RPMI7951 (cell line): ENCODE measurements around the gene SNTG2. TPM values are rescaled to one million over a fixed set of nuclear protein-coding genes. Genes with fewer than 3 reads are reported as not detected.

ENCODE experiments used
- DNase-seq: peaks from one replicate; pipeline ENCODE4 v3.0.0-alpha.2; 2012; ENCODE audit warnings: low read depth
- total RNA-seq: library from RNA; depleted of rRNA; stranded (reverse); fragments of >200 nt; shearing (Covaris generic); gene quantifications from 2 replicates; pipeline ENCODE4 v1.2.3, GENCODE V29; 2014

Gene SNTG2
- total RNA-seq, 1 experiment from 2014 or later = not detected

GRCh38 chr2:1310202-1310601 is 359.6 kb downstream of the SNTG2 start:
- DNase-seq = no peak

DNA sequence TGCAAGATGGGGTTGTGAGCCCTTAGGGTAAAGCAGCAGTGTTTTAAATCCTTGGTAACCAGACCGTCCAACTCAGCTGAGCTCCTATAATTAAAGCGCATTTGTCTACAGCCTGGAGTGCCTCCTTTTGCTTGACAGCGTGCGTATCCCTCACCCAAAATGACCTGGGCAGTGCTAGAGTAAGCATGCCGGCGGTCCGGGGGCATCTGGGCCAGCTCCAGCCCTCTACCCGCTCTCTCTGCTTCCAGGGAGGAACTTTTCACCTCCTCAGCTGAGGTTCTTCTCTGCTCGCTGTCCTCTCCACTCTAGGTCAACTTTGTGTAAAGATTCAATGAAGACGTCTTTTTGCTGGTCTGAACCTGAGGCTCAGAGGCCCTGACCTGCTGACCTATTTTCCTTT is 360.2 kb downstream of the SNTG2 start:
- DNase-seq = no peak

DNA sequence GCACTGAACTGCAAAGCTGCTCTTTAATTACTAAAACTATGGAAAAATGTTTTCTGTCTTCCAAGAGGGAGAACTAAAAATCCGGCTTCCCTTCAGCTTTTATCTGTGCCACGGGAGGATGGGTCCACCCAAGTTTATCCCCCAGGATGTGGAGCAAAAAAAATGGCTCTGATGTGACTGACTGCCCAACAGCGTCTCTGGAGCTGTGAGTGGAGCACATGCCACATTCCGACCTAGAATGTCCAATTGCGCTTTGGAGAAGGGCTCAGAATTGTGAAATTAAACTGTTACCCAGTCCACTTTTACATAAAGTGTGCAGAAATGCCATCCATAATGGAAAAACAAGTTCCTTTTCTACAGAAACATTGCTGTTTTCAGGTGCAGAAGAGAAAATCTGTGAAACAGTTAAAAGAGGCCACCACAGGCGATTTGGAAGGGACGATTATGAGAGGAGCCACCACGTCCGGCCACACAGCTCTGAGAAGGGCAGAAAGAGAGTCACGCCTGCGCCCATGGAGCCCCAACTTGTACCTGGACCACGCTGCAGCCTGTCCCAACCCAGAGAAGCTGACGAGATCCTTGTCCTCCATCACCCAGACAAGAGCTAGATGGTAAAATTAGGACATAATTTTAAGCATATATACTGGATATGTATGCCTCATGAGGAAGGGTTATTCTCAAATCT is 362.7 kb downstream of the SNTG2 start:
- DNase-seq = no peak

- DNase-seq = no peak
Observed at GRCh38 chr2:1314254-1314653, 363.6 kb downstream of the SNTG2 start.

DNA sequence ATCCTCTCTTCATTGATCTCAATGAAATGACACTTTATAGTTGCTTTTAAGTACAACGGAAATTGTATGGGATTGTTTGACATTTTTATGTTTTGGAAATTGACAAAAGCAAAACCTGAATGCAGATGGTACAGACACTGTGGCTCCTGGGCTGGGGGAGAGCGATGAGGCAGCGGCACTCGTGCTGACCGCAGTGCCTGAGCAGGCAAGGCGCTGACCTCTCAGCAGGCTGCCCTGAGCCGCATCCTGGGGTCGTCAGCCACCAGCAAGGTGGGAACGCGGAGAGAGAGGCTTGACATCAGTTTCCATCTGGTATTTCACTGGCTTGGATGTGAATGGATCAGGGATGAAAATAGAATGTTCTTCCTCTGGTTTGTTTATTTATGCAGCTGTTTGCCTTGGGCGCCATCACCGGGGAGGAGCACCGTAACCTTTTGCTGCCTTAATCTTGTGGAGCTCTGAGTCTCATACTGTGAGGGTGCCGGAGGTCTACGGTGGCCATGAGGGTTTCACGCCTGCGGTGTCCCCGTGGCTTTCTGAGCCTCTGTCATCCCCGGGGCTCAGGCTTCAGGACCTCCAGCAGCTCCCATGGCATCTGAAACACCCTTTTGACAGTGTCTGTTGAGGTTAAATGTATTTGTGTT is 367.8 kb downstream of the SNTG2 start:
- DNase-seq = no peak

DNA sequence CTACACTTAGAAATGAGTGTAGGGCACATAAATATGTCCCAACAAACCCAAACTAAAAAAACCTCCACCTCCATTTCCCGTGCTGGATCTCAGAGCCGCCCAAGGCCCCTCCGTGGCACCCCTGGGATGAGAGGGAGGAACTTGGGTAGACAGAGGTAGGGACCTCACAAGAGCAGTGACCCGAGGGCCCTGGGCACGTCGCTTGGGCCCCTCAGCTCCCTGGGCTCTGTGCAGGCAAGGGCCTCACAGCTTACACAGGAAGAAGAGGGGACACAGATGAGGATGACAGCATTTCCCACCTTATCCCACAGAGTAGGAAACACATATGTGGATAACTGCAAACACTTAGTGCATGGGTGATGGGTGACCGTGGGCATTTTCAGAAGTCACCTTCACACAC is 368.7 kb downstream of the SNTG2 start:
- no peak for DNase-seq

DNA sequence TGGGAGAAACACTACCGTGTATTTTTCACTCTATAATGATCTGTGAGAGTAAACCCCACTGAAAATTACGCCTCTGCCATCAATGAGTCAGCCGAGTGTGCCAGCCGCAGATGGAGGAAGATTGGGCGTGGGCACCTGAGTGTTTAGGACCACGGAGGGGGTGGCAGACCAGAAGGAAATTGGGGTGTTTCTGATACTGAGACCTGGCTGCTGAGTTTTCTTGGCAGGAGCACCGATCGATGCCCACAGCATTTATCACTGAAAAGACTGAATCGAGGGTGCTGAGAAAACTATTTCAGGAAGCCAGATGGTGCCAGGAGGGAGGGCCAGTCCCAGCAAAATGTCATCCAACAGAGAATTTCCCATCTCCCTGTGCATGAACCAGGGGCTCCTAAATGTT is 370.7 kb downstream of the SNTG2 start:
- no peak for DNase-seq

DNA sequence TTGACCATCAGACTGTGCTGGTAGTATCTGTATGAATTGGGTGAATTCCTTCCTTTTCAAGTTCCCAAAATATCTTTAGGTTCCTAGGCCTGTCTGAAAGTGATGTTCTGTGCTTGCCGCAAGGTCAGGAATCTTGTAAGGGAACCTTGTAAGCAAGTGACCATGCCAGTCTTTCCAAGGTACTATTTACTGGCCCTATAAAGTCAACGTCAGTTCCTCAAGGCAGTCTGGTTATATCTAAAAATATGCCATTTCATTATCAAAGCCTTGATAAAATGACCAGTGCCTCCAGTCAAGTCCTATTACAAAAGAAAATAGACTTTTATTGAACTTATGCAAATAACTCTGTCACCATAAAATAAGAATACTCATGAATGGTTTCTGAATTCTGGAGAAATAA is 374.2 kb downstream of the SNTG2 start:
- DNase-seq = no peak

- DNase-seq = no peak
Observed at GRCh38 chr2:1328684-1329083, 378.0 kb downstream of the SNTG2 start.

DNA sequence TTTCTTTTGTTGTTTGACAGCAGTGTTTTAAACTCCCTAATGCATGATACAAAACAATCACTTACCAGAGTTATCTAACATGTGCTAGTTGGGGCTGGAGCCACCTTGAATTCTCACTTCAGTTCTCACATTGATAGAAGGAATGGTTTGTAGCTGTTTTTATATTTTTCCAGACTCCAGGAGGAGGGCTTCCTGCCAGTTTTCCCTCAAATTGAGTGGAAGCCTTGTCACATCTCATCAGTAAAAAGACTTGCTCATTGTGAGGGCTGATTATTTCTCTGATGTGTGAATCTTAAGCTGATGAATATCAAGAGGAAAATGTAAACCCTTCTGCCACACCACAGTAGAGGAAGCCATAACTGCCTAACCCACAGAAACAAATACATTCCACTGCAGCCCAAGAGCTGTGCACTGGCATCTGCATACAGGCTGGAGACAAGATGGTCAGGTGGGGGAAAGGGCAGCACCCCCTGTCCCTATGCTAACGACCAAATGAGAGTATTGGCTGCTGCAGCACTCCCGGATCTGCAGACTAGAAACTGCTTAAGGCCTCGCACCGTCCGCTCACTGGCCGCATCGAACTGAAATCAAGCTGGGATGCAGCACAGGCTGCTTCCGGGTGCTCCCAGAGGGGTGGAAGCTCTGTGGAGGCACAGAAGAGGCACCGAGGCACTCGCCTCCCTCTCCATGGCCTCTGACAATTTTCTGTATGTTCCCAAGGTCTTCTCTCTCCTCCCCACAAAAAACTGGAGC is 388.9 kb downstream of the SNTG2 start:
- DNase-seq = no peak

GRCh38 chr2:1340141-1340512 is 389.5 kb downstream of the SNTG2 start:
- no peak for DNase-seq

GRCh38 chr2:1341404-1342120 is 390.9 kb downstream of the SNTG2 start:
- DNase-seq = no peak

DNA sequence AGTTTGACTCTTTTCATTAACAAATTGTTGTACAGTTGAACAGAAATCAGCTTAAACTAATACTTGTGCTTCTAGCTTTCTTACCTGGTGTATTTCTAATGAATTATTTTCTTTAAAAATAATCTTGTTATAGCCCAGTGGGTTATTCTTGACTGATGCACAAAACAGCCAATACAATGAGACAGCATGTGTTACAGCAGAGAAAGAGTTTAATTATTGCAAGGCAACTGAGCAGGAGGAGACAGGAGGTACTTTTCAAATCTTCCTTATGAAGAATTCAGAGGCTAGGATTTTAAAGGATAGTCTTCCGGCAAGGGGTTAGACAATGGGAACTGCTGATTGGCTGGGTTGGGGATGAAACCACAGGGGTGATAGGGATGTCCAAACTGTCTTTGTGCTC is 398.1 kb downstream of the SNTG2 start:
- no peak for DNase-seq

DNA sequence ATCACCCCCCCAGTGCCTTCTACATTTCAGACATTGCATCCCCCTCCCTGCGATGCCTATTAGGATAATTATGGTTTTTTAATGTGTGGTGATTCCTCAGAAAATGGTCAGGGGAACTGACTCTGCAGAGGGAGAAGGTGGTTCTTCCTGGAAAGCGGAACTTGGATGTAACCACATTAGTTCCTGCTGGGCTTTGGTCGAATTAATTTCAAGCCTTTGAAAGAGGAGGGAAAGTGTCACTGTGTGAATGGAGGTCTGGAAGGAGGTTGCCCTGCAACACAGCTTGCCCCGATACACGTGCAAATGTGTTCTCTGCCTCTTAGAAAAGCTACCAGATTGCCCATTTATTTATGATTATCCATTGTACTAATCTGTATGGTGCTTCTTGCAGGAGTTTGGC is 399.5 kb downstream of the SNTG2 start:
- DNase-seq = no peak

GRCh38 chr2:1353124-1353523 is 402.5 kb downstream of the SNTG2 start:
- no peak for DNase-seq

DNA sequence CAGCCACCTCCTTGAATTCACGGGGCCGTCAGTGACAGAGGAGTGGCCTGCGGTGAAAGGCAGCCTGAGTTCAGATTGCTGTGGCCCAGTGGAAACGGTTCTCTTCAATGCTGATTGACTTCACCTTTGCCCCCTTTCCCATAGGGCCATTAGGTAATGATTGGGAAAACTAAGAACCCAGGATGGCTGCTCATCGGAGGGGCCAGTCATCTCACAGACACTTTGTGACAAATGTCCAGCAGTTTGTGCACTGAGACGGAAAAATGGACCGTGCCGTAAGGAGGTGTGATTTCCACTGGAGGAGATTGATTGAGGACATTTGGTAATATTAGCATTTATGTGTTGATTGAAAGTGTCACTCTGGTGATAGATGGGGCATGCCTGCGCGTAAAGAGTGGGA is 402.9 kb downstream of the SNTG2 start:
- no peak for DNase-seq

DNA sequence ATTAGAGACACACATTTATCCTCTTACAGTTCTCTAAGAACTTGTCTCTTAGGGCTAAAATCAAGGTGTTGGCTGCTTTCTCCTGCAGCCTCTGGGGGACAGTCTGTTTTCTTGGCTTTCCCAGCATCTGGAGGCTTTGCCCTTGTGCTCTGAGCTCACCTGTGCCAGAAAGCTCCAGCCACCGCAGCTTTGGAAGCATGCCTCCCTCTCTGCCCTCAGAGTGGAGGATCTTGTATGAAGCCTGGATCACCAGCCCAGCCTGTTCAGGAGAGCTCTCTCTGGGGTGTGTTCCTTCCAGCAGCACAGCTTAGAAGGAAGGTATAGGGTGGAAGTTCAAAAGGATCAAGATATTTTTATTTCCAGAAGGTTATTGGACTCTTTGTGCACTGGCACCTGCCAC is 409.5 kb downstream of the SNTG2 start:
- no peak for DNase-seq

GRCh38 chr2:1360557-1361250 is 410.1 kb downstream of the SNTG2 start:
- no peak for DNase-seq

GRCh38 chr2:1363367-1363766 is 412.7 kb downstream of the SNTG2 start:
- no peak for DNase-seq

- no peak for DNase-seq
Observed at GRCh38 chr2:1366546-1367134, 416.0 kb downstream of the SNTG2 start.

GRCh38 chr2:1367601-1368000 is 417.0 kb downstream of the SNTG2 start:
- DNase-seq = no peak
